Measurements from ENCODE around the gene C8B.

Gene C8B

DNA sequence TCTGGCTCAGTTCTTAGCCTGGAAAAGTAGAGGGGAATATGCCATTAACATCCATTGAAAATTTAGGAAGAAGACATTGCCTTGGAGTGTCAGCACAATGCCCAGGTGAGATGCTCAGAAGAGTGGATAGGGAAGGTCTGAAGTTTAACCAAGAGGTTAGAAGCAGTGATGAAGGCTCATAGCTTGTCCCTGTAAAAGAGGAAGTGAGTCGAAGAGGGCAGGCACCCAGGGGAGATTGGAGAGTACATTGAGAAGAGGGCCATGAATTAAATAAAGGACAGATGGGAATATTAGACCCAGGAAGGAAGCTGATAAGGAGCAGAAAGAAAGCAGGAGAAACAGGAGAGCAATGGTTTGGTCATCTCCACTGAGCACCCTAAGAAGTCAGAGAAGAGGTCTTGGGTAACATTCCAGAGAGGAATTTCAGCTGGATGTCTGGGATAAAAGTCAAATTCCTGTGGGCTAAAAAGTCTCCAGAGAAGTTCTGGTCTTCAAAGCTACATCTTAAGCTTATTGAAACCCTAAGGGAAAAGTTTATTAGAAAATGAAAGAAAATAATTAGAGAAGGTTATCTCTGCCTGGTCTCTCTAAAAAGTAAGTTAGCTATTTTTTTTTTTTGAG, 17.3 kb downstream of the C8B start:
- Histone ChIP-seq H3K27me3 (ENCODE audit: control insufficient read depth, insufficient read depth, low read length) (no peaks in the 10 kb centered on the region), H3K9ac (ENCODE audit: low read length) (no peak overlapping the region), H3K36me3 (ENCODE audit: control insufficient read depth, insufficient read depth, low read length) (no peaks in the 10 kb centered on the region), H3K4me3 (ENCODE audit: low read length) (no peak overlapping the region), H3K9me3 (ENCODE audit: control insufficient read depth, low read length) (no peaks in the 10 kb centered on the region), H3K4me1 (ENCODE audit: control insufficient read depth, insufficient read depth, low read length) (no peaks in the 10 kb centered on the region)

DNA sequence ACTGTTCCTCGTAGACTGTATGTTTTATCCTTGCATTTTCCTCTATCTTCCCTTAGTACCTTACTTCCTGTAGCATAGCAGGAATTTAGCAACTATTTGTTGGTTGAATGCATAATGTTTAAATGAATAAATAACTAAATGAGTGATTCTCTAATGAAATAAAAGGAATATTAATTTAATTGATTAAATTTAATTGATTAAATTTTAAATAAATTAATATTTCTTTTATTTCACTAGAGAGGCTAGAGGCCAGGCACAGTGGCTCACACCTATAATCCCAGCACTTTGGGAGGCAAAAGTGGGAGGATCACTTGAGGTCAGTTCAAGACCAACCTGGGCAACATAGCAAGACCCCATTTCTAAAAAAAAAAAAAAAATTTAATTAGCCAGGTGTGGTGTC, 25.8 kb downstream of the C8B start:
- Histone ChIP-seq H3K36me3 (ENCODE audit: control insufficient read depth, insufficient read depth, low read length) (no peaks in the 10 kb centered on the region), H3K4me3 (ENCODE audit: low read length) (no peak overlapping the region), H3K9ac (ENCODE audit: low read length) (no peak overlapping the region), H3K27me3 (ENCODE audit: control insufficient read depth, insufficient read depth, low read length) (no peaks in the 10 kb centered on the region), H3K9me3 (ENCODE audit: control insufficient read depth, low read length) (no peaks in the 10 kb centered on the region), H3K4me1 (ENCODE audit: control insufficient read depth, insufficient read depth, low read length) (no peaks in the 10 kb centered on the region)

DNA sequence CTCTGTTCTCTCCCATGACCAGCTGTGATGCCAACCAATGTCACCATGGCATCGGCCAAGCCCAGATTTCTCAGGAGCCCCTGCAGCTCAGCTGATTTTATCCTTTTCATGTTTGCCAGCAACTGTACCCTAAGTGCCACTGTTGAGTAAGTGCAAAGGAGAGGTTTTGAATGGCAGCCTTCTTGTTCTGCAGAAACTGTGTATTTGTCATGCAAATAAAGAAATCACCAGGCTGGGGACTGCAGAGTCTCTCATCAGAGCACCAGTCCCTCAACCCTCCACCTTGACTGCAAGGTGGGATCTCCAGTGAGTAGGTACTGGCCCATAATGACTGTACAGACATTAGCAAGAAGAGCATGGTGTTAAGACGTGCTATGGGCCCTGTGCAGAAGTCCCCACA, 26.6 kb downstream of the C8B start:
- Histone ChIP-seq H3K27me3 (ENCODE audit: control insufficient read depth, insufficient read depth, low read length) (no peaks in the 10 kb centered on the region), H3K4me1 (ENCODE audit: control insufficient read depth, insufficient read depth, low read length) (no peaks in the 10 kb centered on the region), H3K9me3 (ENCODE audit: control insufficient read depth, low read length) (no peaks in the 10 kb centered on the region), H3K36me3 (ENCODE audit: control insufficient read depth, insufficient read depth, low read length) (no peaks in the 10 kb centered on the region), H3K4me3 (ENCODE audit: low read length) (no peak overlapping the region), H3K9ac (ENCODE audit: low read length) (no peak overlapping the region)

DNA sequence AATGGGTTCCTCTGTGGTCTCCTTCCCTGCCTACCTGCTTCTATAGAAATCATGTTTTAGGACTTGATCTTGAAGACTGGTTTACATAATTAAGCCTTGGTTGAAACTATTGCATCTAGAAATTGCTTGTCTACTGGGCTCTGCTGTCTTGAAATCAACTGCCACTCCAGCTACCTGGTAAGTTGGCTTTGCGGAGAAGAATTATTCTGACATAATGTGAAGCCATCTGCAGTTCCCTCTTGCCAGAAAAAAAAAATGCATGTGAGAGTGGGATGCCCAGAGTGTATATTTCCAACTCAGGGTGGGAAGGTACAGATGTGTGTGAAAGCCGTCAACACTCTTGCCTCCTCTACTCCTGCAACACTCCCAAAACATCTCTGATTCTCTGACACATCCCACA, 27.2 kb downstream of the C8B start:
- Histone ChIP-seq H3K4me1 (ENCODE audit: control insufficient read depth, insufficient read depth, low read length) (no peaks in the 10 kb centered on the region), H3K9ac (ENCODE audit: low read length) (no peak overlapping the region), H3K27me3 (ENCODE audit: control insufficient read depth, insufficient read depth, low read length) (no peaks in the 10 kb centered on the region), H3K36me3 (ENCODE audit: control insufficient read depth, insufficient read depth, low read length) (no peaks in the 10 kb centered on the region), H3K4me3 (ENCODE audit: low read length) (no peak overlapping the region), H3K9me3 (ENCODE audit: control insufficient read depth, low read length) (no peaks in the 10 kb centered on the region)

DNA sequence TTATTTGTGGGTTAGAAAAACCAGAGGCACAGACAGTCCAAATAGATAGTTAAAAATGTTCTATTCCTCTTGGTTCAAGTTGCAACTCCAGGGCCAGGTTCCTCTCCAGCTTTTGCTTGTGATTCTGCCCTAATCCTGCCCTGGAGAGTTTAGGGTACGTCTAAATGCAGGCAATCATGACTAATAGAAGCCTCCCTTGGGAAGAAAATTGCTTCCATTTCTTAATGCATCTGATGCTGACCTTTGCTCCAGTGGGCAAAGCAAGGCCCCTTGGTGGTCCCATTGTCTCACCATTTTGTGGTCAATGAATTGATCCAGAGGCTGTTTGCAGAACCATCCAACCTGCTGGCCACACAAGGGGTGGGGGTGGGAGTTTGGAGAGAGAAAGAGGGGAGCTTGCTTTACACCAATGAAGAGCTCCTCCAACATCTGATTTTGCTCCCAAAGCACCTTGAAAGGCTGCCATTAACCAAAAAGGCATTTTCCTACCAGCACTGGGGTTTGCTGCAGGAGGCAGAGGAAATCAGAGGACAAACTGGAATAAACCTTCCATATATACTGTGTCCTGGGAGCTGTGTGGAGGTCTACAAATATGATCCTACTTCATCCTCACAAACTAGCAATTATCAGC, 31.3 kb downstream of the C8B start:
- Histone ChIP-seq H3K9me3 (ENCODE audit: control insufficient read depth, low read length) (no peaks in the 10 kb centered on the region), H3K27me3 (ENCODE audit: control insufficient read depth, insufficient read depth, low read length) (no peaks in the 10 kb centered on the region), H3K36me3 (ENCODE audit: control insufficient read depth, insufficient read depth, low read length) (no peaks in the 10 kb centered on the region), H3K9ac (ENCODE audit: low read length) (no peak overlapping the region), H3K4me1 (ENCODE audit: control insufficient read depth, insufficient read depth, low read length) (no peaks in the 10 kb centered on the region), H3K4me3 (ENCODE audit: low read length) (no peak overlapping the region)

DNA sequence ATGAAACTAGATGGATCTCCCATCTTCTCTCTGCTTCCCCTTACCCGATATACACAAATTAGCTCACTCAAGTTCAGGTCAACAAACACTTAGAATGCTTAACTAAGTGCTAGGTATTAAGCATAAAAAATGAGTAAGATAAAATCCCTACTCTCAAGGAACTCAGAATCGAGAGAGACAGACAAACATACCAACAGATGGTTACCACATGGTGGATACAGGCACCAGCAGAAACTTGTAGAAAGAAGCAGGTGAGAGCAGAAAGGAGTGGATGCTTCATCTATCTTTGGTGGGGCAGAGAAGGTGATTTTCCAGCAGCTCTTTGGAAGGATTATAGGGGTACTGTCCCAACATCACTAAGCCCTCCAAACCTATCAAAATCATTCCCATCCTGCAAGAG, 32.2 kb downstream of the C8B start:
- Histone ChIP-seq H3K4me3 (ENCODE audit: low read length) (no peak overlapping the region), H3K36me3 (ENCODE audit: control insufficient read depth, insufficient read depth, low read length) (no peaks in the 10 kb centered on the region), H3K9ac (ENCODE audit: low read length) (no peak overlapping the region), H3K4me1 (ENCODE audit: control insufficient read depth, insufficient read depth, low read length) (no peaks in the 10 kb centered on the region), H3K9me3 (ENCODE audit: control insufficient read depth, low read length) (no peaks in the 10 kb centered on the region), H3K27me3 (ENCODE audit: control insufficient read depth, insufficient read depth, low read length) (no peaks in the 10 kb centered on the region)

DNA sequence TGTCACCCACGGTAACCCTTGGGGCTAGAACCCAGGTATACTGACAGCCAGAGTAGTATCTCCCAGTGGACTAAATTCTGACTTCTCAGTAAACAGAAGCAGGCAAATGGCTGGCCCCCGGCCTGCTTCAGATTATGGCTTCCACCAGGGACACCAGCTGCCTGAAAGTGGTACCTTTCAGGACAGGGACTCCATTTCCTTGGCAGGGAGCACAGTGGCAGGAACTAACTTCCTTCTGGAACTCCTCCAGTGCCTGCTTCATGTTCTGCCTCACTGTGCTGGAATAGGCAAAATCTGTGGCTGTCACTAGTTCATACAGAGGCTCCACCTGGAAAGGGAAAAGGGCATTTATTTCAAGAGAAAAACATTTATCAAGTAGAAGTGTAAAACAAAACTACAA, 32.7 kb downstream of the C8B start:
- H3K27me3 ChIP-seq (ENCODE audit: control insufficient read depth, insufficient read depth, low read length), result no peaks in the 10 kb centered on the region
- no peaks in the 10 kb centered on the region for H3K9me3 ChIP-seq (ENCODE audit: control insufficient read depth, low read length)
- no peaks in the 10 kb centered on the region for H3K36me3 ChIP-seq (ENCODE audit: control insufficient read depth, insufficient read depth, low read length)
- H3K4me1 ChIP-seq (ENCODE audit: control insufficient read depth, insufficient read depth, low read length), result no peaks in the 10 kb centered on the region
- no peak overlapping the region for H3K4me3 ChIP-seq (ENCODE audit: low read length)
- no peak overlapping the region for H3K9ac ChIP-seq (ENCODE audit: low read length)

DNA sequence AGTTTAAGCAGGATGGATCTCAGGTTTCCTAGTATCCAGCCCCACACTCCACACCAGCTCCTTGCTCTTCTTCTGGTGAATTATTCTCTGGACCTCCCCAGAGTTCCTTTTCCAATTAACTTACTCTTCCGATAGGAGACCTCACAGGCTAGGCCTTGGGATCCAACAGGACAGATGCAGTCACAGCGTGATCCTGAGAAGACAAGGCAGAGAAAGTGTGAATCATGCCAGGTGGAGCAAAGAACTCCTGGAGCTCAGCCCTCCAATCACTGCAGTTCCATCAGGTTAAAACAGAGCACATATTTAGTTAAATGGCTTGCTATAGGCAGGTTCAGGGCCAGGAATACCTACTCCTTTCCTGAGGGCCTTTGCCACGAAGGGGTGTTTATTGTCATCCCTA, 34.1 kb downstream of the C8B start:
- Histone ChIP-seq H3K4me1 (ENCODE audit: control insufficient read depth, insufficient read depth, low read length) (no peaks in the 10 kb centered on the region), H3K4me3 (ENCODE audit: low read length) (no peak overlapping the region), H3K27me3 (ENCODE audit: control insufficient read depth, insufficient read depth, low read length) (no peaks in the 10 kb centered on the region), H3K9me3 (ENCODE audit: control insufficient read depth, low read length) (no peaks in the 10 kb centered on the region), H3K36me3 (ENCODE audit: control insufficient read depth, insufficient read depth, low read length) (no peaks in the 10 kb centered on the region), H3K9ac (ENCODE audit: low read length) (no peak overlapping the region)

DNA sequence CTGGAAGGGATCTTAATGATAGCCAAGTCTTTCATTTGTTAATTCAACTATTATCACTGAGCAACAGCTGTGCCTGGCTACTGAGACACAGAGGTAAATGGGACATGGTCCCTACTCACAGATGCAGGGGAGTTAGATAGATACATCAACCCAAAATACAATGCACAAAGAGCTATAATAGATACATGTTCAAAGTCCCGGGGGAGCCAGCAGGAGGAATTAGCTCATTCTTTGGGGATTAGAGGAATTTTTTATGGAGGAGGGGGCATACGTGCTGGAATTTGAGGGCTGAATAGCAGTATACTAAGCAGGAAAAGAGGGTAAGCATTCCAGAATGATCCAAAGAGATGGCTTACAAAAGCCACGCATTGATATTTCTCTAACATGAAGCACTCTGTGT, 34.6 kb downstream of the C8B start:
- Histone ChIP-seq H3K4me1 (ENCODE audit: control insufficient read depth, insufficient read depth, low read length) (no peaks in the 10 kb centered on the region), H3K9ac (ENCODE audit: low read length) (no peak overlapping the region), H3K4me3 (ENCODE audit: low read length) (no peak overlapping the region), H3K27me3 (ENCODE audit: control insufficient read depth, insufficient read depth, low read length) (no peaks in the 10 kb centered on the region), H3K9me3 (ENCODE audit: control insufficient read depth, low read length) (no peaks in the 10 kb centered on the region), H3K36me3 (ENCODE audit: control insufficient read depth, insufficient read depth, low read length) (no peaks in the 10 kb centered on the region)

DNA sequence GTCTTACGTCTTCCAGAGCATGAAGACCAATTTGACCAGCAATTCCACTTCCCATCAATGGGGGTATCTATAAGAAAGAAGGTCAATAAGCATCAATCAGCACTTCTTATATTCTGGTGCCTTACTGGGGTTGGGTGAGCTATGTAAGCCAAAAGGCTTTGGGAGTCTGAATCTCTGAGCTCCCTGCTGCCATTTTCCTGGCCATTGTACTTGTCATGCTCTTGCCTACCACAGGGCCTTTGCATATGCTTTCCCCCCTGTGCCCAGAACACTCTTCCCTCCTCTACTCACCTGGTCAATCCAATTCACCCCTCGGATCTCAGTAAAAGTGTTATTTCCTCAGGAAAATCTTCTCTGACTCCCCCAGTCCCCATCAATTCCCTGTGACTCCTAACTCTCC, 36.3 kb downstream of the C8B start:
- no peaks in the 10 kb centered on the region for H3K36me3 ChIP-seq (ENCODE audit: control insufficient read depth, insufficient read depth, low read length)
- no peaks in the 10 kb centered on the region for H3K9me3 ChIP-seq (ENCODE audit: control insufficient read depth, low read length)
- H3K9ac ChIP-seq (ENCODE audit: low read length), result no peak overlapping the region
- H3K4me1 ChIP-seq (ENCODE audit: control insufficient read depth, insufficient read depth, low read length), result no peaks in the 10 kb centered on the region
- no peak overlapping the region for H3K4me3 ChIP-seq (ENCODE audit: low read length)
- H3K27me3 ChIP-seq (ENCODE audit: control insufficient read depth, insufficient read depth, low read length), result no peaks in the 10 kb centered on the region

DNA sequence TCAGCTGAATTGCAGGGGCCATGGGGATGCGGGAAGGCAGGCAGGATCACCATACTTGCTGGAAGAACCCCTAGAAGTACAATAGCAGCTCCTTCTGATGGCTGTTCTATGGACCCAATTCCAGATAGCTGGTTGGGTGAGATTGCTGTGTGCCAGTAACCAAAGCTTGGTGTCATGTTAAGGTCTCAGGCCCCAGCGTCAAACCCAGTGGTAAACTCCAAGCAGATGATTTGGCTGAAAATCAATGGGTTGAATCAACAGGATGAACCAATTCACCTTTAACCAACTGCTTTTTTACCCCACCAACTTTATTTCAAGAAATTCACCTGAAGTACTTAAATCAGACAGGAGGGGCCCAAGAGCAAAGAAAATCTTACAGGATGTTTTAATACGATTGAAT, 37.8 kb downstream of the C8B start:
- no peak overlapping the region for H3K9ac ChIP-seq (ENCODE audit: low read length)
- H3K9me3 ChIP-seq (ENCODE audit: control insufficient read depth, low read length), result no peaks in the 10 kb centered on the region

DNA sequence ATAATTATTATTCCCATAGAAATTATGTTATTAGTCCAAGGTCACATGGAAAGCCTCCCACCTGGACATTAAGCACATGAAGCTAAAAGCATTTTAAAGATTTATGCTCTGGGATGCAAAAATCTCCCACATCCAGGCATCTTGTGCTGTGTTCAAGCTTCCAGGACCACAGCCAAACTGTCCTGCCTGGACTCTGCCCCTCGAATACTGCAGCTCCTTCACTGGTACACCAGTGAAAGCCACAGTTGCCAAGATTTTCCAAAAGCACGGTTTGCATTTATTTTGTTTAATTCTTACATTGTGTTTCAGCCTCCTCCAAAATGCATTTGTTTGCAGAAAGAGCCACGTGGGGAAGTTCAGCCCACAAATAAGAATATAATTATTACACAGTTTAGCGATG, 38.6 kb downstream of the C8B start:
- no peaks in the 10 kb centered on the region for H3K4me1 ChIP-seq (ENCODE audit: control insufficient read depth, insufficient read depth, low read length)
- no peaks in the 10 kb centered on the region for H3K9me3 ChIP-seq (ENCODE audit: control insufficient read depth, low read length)
- no peaks in the 10 kb centered on the region for H3K36me3 ChIP-seq (ENCODE audit: control insufficient read depth, insufficient read depth, low read length)
- H3K27me3 ChIP-seq (ENCODE audit: control insufficient read depth, insufficient read depth, low read length), result no peaks in the 10 kb centered on the region
- no peak overlapping the region for H3K9ac ChIP-seq (ENCODE audit: low read length)
- H3K4me3 ChIP-seq (ENCODE audit: low read length), result no peak overlapping the region

More for the DNA sequence above, 37.8 kb downstream of the C8B start:
- Histone ChIP-seq H3K4me1 (ENCODE audit: control insufficient read depth, insufficient read depth, low read length) (no peaks in the 10 kb centered on the region), H3K27me3 (ENCODE audit: control insufficient read depth, insufficient read depth, low read length) (no peaks in the 10 kb centered on the region), H3K4me3 (ENCODE audit: low read length) (no peak overlapping the region), H3K36me3 (ENCODE audit: control insufficient read depth, insufficient read depth, low read length) (no peaks in the 10 kb centered on the region)

DNA sequence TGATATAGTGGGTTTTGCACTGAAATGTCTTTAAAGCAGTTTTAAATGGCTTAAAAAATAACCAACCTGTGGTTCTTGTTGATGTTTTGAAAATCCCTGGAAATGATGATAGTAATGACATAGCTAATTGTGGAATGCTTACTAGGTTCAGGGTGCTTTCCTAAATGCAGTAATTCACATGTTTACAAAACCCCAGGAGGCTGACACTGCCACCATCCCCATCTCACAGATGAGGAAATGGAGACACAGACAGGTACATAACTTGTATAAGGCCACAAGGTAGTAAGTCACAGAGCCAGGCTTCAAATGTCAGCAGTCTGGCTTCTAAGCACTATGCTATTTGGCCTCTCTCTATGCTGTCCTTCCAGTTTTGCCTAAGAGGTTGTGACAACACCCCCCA, 40.6 kb downstream of the C8B start:
- H3K9me3 ChIP-seq (ENCODE audit: control insufficient read depth, low read length), result no peaks in the 10 kb centered on the region
- H3K36me3 ChIP-seq (ENCODE audit: control insufficient read depth, insufficient read depth, low read length), result no peaks in the 10 kb centered on the region
- no peaks in the 10 kb centered on the region for H3K27me3 ChIP-seq (ENCODE audit: control insufficient read depth, insufficient read depth, low read length)
- H3K9ac ChIP-seq (ENCODE audit: low read length), result no peak overlapping the region
- no peak overlapping the region for H3K4me3 ChIP-seq (ENCODE audit: low read length)
- H3K4me1 ChIP-seq (ENCODE audit: control insufficient read depth, insufficient read depth, low read length), result no peaks in the 10 kb centered on the region

Measured in mucosa of stomach (tissue), 1 donor.